ENCODE data around the gene ADRM1.

- TF ChIP-seq CTCF (IDR thresholded peaks at IDR 0.05; ENCODE audit: low read depth, low read length): no peak
- TF ChIP-seq EZH2phosphoT487 (IDR thresholded peaks at IDR 0.05; ENCODE audit: low read depth): no peak
These were observed 36.9 kb downstream of the ADRM1 start for GRCh38 chr20:62339647-62340062.

All from OCI-LY3 (cell line).